Lower lobe of right lung (tissue), 2 donors: Measurements from ENCODE around the gene DPP10. TPM values are rescaled to one million over a fixed set of nuclear protein-coding genes. Genes with fewer than 3 reads are reported as not detected.

Source experiments
- ATAC-seq, 2 donors: fragments of 200-7000 bp; cut with Tn5 transposase; one replicate each; pipeline ENCODE4 v1.9.1; 2020 to 2022; ENCODE audit warnings: mild to moderate bottlenecking in 2 of 2, moderate library complexity in 2 of 2
- DNase-seq: peaks from one replicate; pipeline ENCODE4 v3.0.0-alpha.2; 2020
- H3K27ac ChIP-seq: fragments of 200-600 bp; one replicate; pipeline ENCODE4 v1.8.0; 2022
- H3K27me3 ChIP-seq: fragments of 200-600 bp; one replicate; pipeline ENCODE4 v1.8.0; 2022; ENCODE audit warnings: low read depth
- H3K36me3 ChIP-seq: fragments of 200-600 bp; one replicate; pipeline ENCODE4 v1.8.0; 2022; ENCODE audit warnings: mild to moderate bottlenecking
- H3K4me1 ChIP-seq: fragments of 200-600 bp; one replicate; pipeline ENCODE4 v1.8.0; 2022
- H3K4me3 ChIP-seq: fragments of 200-600 bp; one replicate; pipeline ENCODE4 v1.8.0; 2022; ENCODE audit warnings: mild to moderate bottlenecking
- H3K9me3 ChIP-seq: fragments of 200-600 bp; one replicate; pipeline ENCODE4 v1.8.0; 2022
- CTCF ChIP-seq: fragments of 200-600 bp; IDR thresholded peaks from one replicate; pipeline ENCODE4 v1.8.0; 2022; ENCODE audit warnings: antibody characterized with exemption, mild to moderate bottlenecking
- intact Hi-C: fragments of 100-400 bp; cut with DNase I; formaldehyde crosslinking; loops from one replicate; pipeline ENCODE4 v1.11.0; 2022
- total RNA-seq: library from RNA; stranded (reverse); fragmentation: NEBNext Ultra II Directional; extraction: Animal tissue kit (Norgen Biotek cat#: 25700); gene quantifications from one replicate; pipeline ENCODE4 v1.2.1, GENCODE V29; 2021
- donor health status: DM: no; HTN: yes; CAD: no; lungs with severe emphysema.

The DPP10 gene
- total RNA-seq, 1 donor from 2014 or later: 0.80 TPM

GRCh38 chr2:114810092-114810491 lies 367.7 kb downstream of the DPP10 start:
- intact Hi-C loops: no loop called here
- H3K4me1 ChIP-seq: no peaks in the 10 kb centered on the region
- DNase-seq (no peak), ATAC-seq (no peak)
- H3K27me3 ChIP-seq: no peaks in the 10 kb centered on the region
- no peak overlapping the region for H3K27ac ChIP-seq
- no peak for TF ChIP-seq CTCF
- H3K9me3 ChIP-seq: no peaks in the 10 kb centered on the region
- no peaks in the 10 kb centered on the region for H3K36me3 ChIP-seq
- H3K4me3 ChIP-seq: no peak overlapping the region

- H3K27ac ChIP-seq: no peak overlapping the region
- ATAC-seq: no peak
- no peaks in the 10 kb centered on the region for H3K27me3 ChIP-seq
- intact Hi-C loops: no loop called here
- no peaks in the 10 kb centered on the region for H3K9me3 ChIP-seq
- TF ChIP-seq CTCF: no peak
- H3K4me3 ChIP-seq: no peak overlapping the region
- no peak for DNase-seq
- H3K36me3 ChIP-seq: no peaks in the 10 kb centered on the region
- no peaks in the 10 kb centered on the region for H3K4me1 ChIP-seq
These were observed 369.8 kb downstream of the DPP10 start for GRCh38 chr2:114812261-114812660.

- TF ChIP-seq CTCF: no peak
- ATAC-seq (no peak), DNase-seq (no peak)
- Histone ChIP-seq H3K27ac (no peak overlapping the region), H3K4me3 (no peak overlapping the region), H3K27me3 (no peaks in the 10 kb centered on the region), H3K4me1 (no peaks in the 10 kb centered on the region), H3K36me3 (no peaks in the 10 kb centered on the region), H3K9me3 (no peaks in the 10 kb centered on the region)
- intact Hi-C loops: no loop called here
These were observed 371.9 kb downstream of the DPP10 start for GRCh38 chr2:114814355-114814754.

- no peaks in the 10 kb centered on the region for H3K27me3 ChIP-seq
These were observed 378.6 kb downstream of the DPP10 start for GRCh38 chr2:114821055-114821454.

GRCh38 chr2:114843963-114844362 lies 401.5 kb downstream of the DPP10 start:
- intact Hi-C loops: no loop called here
- no peaks in the 10 kb centered on the region for H3K4me1 ChIP-seq
- DNase-seq: no peak
- H3K9me3 ChIP-seq: no peaks in the 10 kb centered on the region
- H3K27ac ChIP-seq: no peak overlapping the region
- no peak for ATAC-seq
- TF ChIP-seq CTCF: no peak
- H3K27me3 ChIP-seq: no peaks in the 10 kb centered on the region
- H3K36me3 ChIP-seq: no peaks in the 10 kb centered on the region
- H3K4me3 ChIP-seq: no peak overlapping the region

More at GRCh38 chr2:114821055-114821454, 378.6 kb downstream of the DPP10 start:
- ATAC-seq (no peak), DNase-seq (no peak)
- intact Hi-C loops: no loop called here
- H3K4me1 ChIP-seq: no peaks in the 10 kb centered on the region
- TF ChIP-seq CTCF: no peak
- H3K9me3 ChIP-seq: no peaks in the 10 kb centered on the region
- no peak overlapping the region for H3K4me3 ChIP-seq
- no peak overlapping the region for H3K27ac ChIP-seq
- no peaks in the 10 kb centered on the region for H3K36me3 ChIP-seq

- no peaks in the 10 kb centered on the region for H3K4me1 ChIP-seq
- no peaks in the 10 kb centered on the region for H3K9me3 ChIP-seq
- H3K36me3 ChIP-seq: no peaks in the 10 kb centered on the region
- no peak overlapping the region for H3K4me3 ChIP-seq
- H3K27ac ChIP-seq: no peak overlapping the region
- intact Hi-C loops: no loop called here
- ATAC-seq: no peak
- no peak for DNase-seq
- no peak for TF ChIP-seq CTCF
- H3K27me3 ChIP-seq: no peaks in the 10 kb centered on the region
These were observed 414.8 kb downstream of the DPP10 start for GRCh38 chr2:114857196-114857595.
